GM21619 (cell line): ENCODE measurements around the gene PLK5.
"Not testable (repeated sequence)": the region's sequence is repeated elsewhere in the genome, so short reads cannot be mapped to it uniquely, and the experiment has no call there.

Experiments
- ATAC-seq: cut with Tn5 transposase; IDR thresholded peaks from one replicate; pipeline ENCODE4 v1.9.1; 2021; ENCODE audit not compliant: unreplicated experiment

Gene PLK5

GRCh38 chr19:1523412-1524286 lies at the start of gene PLK5:
Gene PLK5, plus strand, starts transcription at chr19:1524077. Its CDS starts 2,920 bp downstream, at chr19:1526997.
- no peak for ATAC-seq

GRCh38 chr19:1474765-1475351 lies 49.0 kb upstream of the PLK5 start:
- ATAC-seq, result no peak

GRCh38 chr19:1475751-1476437 lies 48.0 kb upstream of the PLK5 start:
- no peak for ATAC-seq

GRCh38 chr19:1477056-1477455 lies 46.8 kb upstream of the PLK5 start:
- ATAC-seq, result not testable (repeated sequence)

- peak; percentile 77 for ATAC-seq
Measured at GRCh38 chr19:1478934-1479707, 44.8 kb upstream of the PLK5 start, which contains the start of gene C19orf25. Gene C19orf25, minus strand, starts transcription at chr19:1479215. Its CDS starts 312 bp downstream, at chr19:1478903.

- no peak for ATAC-seq
Measured at GRCh38 chr19:1481224-1481892, 42.5 kb upstream of the PLK5 start.

- no peak for ATAC-seq
Measured at GRCh38 chr19:1481893-1482360, 42.0 kb upstream of the PLK5 start.

GRCh38 chr19:1482361-1483130 lies 41.3 kb upstream of the PLK5 start:
- ATAC-seq, result no peak

GRCh38 chr19:1483131-1483978 lies 40.5 kb upstream of the PLK5 start:
- no peak for ATAC-seq

GRCh38 chr19:1483979-1484428 lies 39.9 kb upstream of the PLK5 start:
- ATAC-seq, result no peak

- ATAC-seq, result no peak
Measured at GRCh38 chr19:1486720-1487575, 36.9 kb upstream of the PLK5 start.

GRCh38 chr19:1487576-1488281 lies 36.1 kb upstream of the PLK5 start:
- no peak for ATAC-seq

- no peak for ATAC-seq
Measured at GRCh38 chr19:1488282-1488601, 35.6 kb upstream of the PLK5 start.

- no peak for ATAC-seq
Measured at GRCh38 chr19:1489463-1490310, 34.2 kb upstream of the PLK5 start.

- peak; percentile 75 for ATAC-seq
Measured at GRCh38 chr19:1490311-1491113, 33.4 kb upstream of the PLK5 start, which contains the start of gene PCSK4. Gene PCSK4, minus strand, starts transcription at chr19:1490350. Its CDS starts 4 bp downstream, at chr19:1490346.
